Measurements from ENCODE around the gene LPCAT3.

LPCAT3 gene

GRCh38 chr12:6950811-6951540, 67.3 kb downstream of the LPCAT3 start, which contains the start of gene PTPN6:
Gene PTPN6, plus strand, starts transcription at chr12:6951356. Its CDS starts 157 bp downstream, at chr12:6951513.
- no peak for DNase-seq

DNA sequence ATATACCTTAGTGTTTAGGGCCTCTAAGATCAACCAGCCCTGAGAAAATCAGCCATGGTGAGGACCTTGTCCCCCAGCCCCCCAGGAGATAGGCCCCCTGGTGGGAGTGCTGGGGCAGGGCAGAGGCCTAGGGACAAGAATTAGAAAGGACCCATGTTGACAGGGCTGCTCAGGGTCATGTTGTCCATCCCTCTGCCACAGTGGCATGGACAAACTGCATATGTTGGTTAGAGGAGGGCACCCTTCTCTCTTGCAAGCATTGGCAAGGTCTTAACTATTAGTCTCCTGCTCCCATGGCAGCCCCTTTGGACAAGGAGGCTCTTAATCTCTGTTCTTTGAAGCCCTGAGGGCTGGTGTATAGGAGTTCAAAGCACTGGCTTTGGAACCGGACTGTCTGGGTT, 67.9 kb downstream of the LPCAT3 start:
- DNase-seq = no peak

DNA sequence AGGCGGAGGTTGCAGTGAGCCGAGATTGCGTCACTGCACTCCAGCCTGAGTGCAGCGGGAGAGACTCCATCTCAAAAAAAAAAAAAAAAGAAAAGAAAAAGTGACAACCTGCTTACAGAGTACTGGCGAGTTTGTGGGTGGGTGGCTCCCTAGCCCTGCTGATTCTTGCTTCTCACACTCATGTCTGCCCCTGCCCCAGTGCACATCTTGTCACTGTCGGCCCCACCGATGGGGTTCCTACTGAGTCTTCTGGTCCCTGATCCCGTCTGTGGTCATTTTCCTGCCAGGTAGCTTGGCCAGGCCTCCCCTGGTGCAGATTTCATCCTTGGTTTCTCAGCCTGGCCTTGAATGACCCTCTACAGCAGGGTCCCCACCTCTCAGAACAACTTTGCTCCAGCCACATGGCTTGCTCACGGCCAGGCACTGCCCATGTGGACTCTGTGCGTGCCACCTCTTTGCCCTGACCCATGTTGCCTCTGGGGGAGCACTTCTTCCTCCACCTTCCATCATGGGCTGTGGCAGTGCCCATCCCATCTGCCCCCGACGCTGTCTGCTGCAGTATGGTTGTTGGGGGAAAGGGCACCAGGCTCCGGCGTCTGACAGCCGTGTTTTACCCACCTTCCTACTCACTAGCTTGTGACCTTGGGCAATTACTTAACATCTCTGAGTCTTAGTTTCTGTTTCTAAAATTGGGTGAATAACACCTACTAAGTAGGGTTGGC, 69.2 kb downstream of the LPCAT3 start:
- no peak for DNase-seq

DNA sequence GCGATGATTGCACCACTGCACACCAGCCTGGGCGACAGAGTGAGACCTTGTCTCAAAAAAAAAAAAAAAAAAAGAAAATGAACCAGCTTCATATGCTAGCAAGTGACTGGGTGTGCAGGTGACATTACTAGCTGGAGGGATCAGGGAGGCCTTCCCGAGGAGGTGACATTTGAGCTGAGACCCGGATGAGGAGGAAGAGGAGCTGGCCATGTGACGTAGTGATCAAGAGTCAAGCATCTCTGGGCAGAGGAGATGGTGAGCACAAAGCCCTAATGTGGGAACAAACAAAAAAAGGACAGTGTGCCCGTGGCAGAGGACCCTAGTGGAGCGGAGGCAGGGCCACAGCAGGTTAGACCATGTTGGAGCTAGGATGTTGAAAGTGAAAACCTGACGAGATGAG, 70.7 kb downstream of the LPCAT3 start:
- no peak for DNase-seq

- no peak for DNase-seq
Measured at GRCh38 chr12:6946920-6947374, 71.3 kb downstream of the LPCAT3 start.

DNA sequence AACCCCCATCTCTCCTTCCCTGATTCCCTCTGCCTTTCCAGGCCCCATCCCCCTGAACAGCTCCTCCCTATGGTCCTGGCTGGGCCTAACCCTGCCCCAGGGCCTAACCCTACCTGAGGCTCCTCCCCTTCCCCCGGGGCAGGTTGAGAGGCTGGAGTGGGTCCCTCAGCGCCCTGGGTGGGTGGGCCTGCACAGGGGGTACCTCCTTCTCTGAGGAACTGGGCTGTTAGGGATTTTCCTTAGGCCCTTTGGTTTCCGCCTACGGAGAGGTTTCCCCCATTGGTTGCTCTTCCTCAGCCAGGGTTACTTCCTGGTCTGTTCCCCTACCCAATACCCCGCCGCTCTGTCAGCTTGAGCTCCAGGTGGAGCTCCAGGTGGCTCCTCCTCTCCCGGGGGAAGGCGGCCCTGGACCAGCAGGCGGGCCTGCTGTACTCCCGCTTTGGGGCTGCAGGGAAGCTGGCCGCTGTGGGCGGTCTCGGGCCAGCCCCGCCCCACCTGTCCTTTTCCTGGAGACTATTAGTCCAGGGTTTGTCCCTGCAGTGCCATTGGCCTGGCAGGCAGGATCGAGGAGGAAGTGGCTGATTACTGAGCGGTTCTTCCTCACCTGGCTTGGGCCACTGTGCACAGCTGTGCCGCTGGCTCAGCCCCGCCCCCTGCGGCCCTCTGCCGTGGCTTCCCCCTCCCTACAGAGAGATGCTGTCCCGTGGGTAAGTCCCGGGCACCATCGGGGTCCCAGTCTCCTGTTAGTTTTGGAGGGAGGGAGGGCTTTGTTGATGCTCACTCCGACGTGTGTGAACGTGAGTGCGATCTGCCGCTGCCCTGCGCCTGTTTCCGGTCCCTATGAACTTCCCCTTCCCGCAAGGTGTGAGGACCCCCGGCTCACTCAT, 72.0 kb downstream of the LPCAT3 start:
- peak; percentile 87 for DNase-seq

GRCh38 chr12:6945613-6946012, 72.7 kb downstream of the LPCAT3 start:
- no peak for DNase-seq

GRCh38 chr12:6944381-6945186, 73.7 kb downstream of the LPCAT3 start:
- peak; percentile 82 for DNase-seq

DNA sequence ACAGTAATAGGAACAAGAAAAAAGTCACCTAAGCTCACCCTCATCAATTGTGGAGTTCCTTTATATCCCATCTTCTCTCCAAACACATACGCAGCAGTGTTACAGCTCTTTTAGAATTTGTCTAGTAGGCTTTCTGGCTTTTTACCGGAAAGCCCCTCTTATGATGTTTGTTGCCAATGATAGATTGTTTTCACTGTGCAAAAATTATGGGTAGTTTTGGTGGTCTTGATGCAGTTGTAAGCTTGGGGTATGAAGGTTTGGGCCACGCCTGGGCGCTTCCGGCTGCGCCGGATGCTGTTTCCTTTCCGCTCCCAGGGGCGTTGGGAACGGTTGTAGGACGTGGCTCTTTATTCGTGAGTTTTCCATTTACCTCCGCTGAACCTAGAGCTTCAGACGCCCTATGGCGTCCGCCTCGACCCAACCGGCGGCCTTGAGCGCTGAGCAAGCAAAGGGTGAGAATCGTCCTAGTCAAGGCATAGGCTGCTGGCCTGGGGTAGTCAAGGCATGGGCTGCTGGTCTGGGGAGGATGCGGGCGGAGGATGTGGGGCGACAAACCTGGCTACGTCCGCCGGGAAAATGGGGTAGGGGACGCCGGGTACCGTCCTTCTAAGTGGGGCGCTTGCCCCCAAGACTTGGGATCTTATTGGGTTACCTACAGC, 74.4 kb downstream of the LPCAT3 start, which contains the start of the genes C12orf57 and RNU7-1:
TSS of gene C12orf57 (plus strand) at position 301 of the 659 bp plus-strand sequence. CDS start at position 401, 100 bp downstream.
TSS of gene RNU7-1 (plus strand) at position 95 of the 659 bp plus-strand sequence.
- peak; percentile 65 for DNase-seq

DNA sequence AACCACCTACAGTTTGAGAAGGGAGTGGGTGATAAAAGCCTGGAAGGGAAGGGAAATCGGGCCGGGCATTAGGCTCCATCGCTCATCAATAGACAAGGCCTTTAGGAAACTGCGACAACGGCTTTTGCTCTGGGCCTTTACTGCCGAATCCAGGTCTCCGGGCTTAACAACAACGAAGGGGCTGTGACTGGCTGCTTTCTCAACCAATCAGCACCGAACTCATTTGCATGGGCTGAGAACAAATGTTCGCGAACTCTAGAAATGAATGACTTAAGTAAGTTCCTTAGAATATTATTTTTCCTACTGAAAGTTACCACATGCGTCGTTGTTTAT, 74.9 kb downstream of the LPCAT3 start:
- peak; percentile 57 for DNase-seq

DNA sequence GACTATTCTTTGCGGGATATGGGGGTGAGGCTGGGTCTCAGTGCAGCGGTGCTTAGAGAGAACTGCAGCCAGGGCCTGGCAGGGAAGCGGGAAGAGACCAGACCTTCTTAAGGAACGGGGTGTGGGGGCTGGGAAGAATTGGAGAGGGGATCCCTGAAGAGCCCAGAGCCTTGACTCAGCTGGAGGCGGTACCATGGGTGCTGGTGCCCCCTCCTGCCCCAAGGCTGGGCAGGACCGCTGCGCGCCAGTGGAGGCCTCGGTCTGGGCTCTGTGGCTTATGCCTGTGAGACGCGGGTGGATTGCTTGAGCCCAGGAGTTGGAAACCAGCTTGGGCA, 76.0 kb downstream of the LPCAT3 start:
- no peak for DNase-seq

DNA sequence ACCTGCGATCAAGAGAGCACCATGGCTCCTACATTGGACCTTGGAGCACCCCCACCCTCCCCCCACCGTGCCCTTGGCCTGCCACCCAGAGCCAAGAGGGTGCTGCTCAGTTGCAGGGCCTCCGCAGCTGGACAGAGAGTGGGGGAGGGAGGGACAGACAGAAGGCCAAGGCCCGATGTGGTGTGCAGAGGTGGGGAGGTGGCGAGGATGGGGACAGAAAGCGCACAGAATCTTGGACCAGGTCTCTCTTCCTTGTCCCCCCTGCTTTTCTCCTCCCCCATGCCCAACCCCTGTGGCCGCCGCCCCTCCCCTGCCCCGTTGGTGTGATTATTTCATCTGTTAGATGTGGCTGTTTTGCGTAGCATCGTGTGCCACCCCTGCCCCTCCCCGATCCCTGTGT, 76.5 kb downstream of the LPCAT3 start:
- DNase-seq = no peak

- no peak for DNase-seq
Measured at GRCh38 chr12:6941267-6941666, 77.0 kb downstream of the LPCAT3 start.

DNA sequence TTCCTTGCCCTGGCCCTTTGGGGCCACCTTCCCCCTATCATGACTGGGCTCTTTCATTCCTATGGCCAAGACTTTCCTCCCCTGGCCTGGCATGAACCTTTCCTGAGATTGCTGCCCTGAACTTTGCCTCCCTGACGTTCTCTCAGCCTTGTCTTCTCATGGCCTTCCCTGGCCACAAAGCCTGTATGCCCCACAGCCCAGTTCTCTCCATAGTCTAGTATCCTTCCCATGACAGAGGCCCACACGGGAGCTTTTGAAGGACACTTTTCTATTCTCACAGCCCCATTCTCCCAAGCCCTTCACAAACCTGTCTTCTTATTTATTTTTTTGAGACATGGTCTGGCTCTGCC, 79.1 kb downstream of the LPCAT3 start:
- no peak for DNase-seq

- DNase-seq = no peak
Measured at GRCh38 chr12:6938353-6939190, 79.7 kb downstream of the LPCAT3 start.

- peak; percentile 91 for DNase-seq
Measured at GRCh38 chr12:6937481-6938352, 80.6 kb downstream of the LPCAT3 start.

DNA sequence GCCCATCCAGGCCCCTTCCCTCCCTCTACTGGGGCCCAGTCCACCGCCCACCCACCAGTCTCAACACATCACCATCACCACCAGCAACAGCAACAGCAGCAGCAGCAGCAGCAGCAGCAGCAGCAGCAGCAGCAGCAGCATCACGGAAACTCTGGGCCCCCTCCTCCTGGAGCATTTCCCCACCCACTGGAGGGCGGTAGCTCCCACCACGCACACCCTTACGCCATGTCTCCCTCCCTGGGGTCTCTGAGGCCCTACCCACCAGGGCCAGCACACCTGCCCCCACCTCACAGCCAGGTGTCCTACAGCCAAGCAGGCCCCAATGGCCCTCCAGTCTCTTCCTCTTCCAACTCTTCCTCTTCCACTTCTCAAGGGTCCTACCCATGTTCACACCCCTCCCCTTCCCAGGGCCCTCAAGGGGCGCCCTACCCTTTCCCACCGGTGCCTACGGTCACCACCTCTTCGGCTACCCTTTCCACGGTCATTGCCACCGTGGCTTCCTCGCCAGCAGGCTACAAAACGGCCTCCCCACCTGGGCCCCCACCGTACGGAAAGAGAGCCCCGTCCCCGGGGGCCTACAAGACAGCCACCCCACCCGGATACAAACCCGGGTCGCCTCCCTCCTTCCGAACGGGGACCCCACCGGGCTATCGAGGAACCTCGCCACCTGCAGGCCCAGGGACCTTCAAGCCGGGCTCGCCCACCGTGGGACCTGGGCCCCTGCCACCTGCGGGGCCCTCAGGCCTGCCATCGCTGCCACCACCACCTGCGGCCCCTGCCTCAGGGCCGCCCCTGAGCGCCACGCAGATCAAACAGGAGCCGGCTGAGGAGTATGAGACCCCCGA, 81.4 kb downstream of the LPCAT3 start:
- no peak for DNase-seq

- no peak for DNase-seq
Measured at GRCh38 chr12:6936194-6936635, 82.1 kb downstream of the LPCAT3 start.

Data from NCI-H510A (cell line).